NT2/D1 (cell line): Measurements from ENCODE around the gene P2RX7.

ENCODE experiments used
- SUZ12 ChIP-seq: IDR thresholded peaks from 2 replicates; pipeline ENCODE4 v1.6.1; 2011; ENCODE audit not compliant: insufficient read length, insufficient read depth; ENCODE audit errors: extremely low read depth
- YY1 ChIP-seq: IDR thresholded peaks from 2 replicates; pipeline ENCODE4 v1.6.1; 2011; ENCODE audit not compliant: insufficient read length, insufficient read depth

DNA sequence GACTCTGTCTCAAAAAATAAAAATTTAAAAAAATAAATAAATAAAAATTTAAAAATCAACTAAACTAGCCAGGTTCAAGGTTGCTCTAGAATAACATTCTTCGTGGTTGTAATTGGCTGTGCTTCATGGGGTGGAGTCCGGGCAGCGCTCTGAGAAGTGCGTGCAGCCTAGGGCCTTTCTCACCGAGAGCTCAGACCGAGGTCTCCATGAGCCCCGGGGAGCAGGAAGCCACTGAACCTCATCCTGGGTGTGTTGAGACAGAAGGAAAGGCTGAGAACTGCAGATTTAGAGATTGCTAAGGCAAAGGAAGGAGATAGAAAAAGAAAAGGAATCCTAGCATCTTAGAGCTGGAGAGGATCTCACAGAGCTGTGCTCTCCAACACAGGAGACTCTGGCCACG is 91.9 kb downstream of the P2RX7 start:
- TF ChIP-seq SUZ12 (no peak), YY1 (no peak)
